ENCODE measurements around the gene MAP2K6. TPM values are rescaled to one million over a fixed set of nuclear protein-coding genes. Genes with fewer than 3 reads are reported as not detected.

The MAP2K6 gene
- total and polyA plus RNA-seq, 2 donors (not counting 3 experiments of a cell fraction or from before 2014, with no cell fraction given) = 5.9 to 13.9 TPM

DNA sequence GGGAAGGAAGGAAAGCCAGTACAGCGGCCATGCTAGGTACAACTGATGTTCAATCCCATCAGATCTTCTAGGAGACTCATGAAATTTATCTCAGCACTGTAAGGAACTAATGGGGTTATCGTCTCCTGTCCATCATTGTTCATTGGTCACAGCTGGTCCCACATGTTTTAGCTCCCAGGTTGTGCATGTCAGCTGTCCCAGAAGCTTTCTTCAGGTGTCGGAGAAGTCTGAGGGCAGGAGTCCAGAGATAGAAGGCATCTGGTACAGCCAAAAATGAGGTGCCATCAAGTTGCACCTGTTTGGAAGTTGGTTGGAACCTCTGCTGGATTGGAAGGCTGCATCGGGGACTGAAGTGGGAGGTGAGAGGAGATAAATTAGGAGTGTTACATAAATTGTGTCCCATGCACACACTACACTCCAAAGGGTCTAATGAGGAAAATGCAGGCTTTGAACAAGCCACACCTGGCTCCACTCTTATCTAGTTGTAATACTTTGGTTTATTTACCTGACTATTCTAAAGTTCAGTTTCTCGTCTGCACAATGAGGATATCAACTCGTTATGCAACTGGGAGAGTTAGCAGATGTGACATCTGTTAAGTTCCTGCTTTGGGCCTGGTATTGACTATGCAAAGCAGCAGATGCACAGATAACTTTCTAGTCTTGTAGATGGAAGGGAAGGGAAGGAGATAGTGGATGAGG lies 62.9 kb downstream of the MAP2K6 start:
- TF ChIP-seq EZH2 (IDR thresholded peaks at IDR 0.05; ENCODE audit: borderline replicate concordance, low read depth, low read length, severe bottlenecking) (no peak), MAX (IDR thresholded peaks at IDR 0.05; ENCODE audit: insufficient read depth, insufficient read length) (no peak), JUN (IDR thresholded peaks at IDR 0.05; ENCODE audit: borderline replicate concordance, insufficient read depth, insufficient read length, low read depth) (no peak), POLR2A (IDR thresholded peaks at IDR 0.05; ENCODE audit: low read depth, low read length) (no peak), GATA2 (IDR thresholded peaks at IDR 0.05; ENCODE audit: insufficient read depth, insufficient read length, low read depth, low read length) (no peak), MYC (IDR thresholded peaks at IDR 0.05; ENCODE audit: low read depth, low read length) (no peak), POLR2AphosphoS5 (IDR thresholded peaks at IDR 0.05; ENCODE audit: insufficient read depth, low read depth, low read length) (no peak), FOS (IDR thresholded peaks at IDR 0.05; ENCODE audit: borderline replicate concordance, insufficient read depth, low read length) (no peak), CTCF (IDR thresholded peaks at IDR 0.05; ENCODE audit: extremely low read depth in 1 of 2, insufficient read depth in 1 of 2, low read depth in 1 of 2, low read length in 2 of 2) (no peak)
- H4K20me1 ChIP-seq (replicated peaks; ENCODE audit: control insufficient read depth, extremely low read depth, insufficient read depth, low read length) = no peaks in the 10 kb centered on the region
- H3K36me3 ChIP-seq (ENCODE audit: control insufficient read depth in 2 of 2, extremely low read depth in 1 of 2, insufficient read depth in 2 of 2, low read length in 2 of 2) = no peaks in the 10 kb centered on the region
- H3K4me3 ChIP-seq (replicated peaks in 1 of 3; ENCODE audit: insufficient read depth in 1 of 3, low read depth in 1 of 3, low read length in 3 of 3) = no peak overlapping the region
- H3K4me1 ChIP-seq (ENCODE audit: control insufficient read depth, extremely low read depth, insufficient read depth, low read length) = peaks cover 12% of the 10 kb centered on the region
- H3K4me2 ChIP-seq (ENCODE audit: insufficient read depth, low read length) = no peak overlapping the region
- H3K9me1 ChIP-seq (replicated peaks; ENCODE audit: control insufficient read depth, extremely low read depth, insufficient read depth, low read length) = no peaks in the 10 kb centered on the region
- H3K79me2 ChIP-seq (ENCODE audit: control insufficient read depth, insufficient read depth, low read length) = no peaks in the 10 kb centered on the region
- no peak overlapping the region for H3K9ac ChIP-seq (replicated peaks; ENCODE audit: extremely low read depth, insufficient read depth, low read length)
- no peak overlapping the region for H3K27ac ChIP-seq (ENCODE audit: insufficient read depth, low read depth, low read length)
- FAIRE-seq = no peak
- ChIA-PET POLR2A (no interaction called here), CTCF (interaction anchor here (1.4 to 2.0 kb wide), 4 partner anchors 18 to 83 kb away, joined by 4 to 9 read pairs (median 6); partner anchors contain the start of gene MAP2K6)
- no peak overlapping the region for H2AFZ ChIP-seq (ENCODE audit: low read depth, low read length)
- no peaks in the 10 kb centered on the region for H3K9me3 ChIP-seq (replicated peaks; ENCODE audit: control insufficient read depth, insufficient read depth, low read length)
- intact Hi-C loops (cut with micrococcal nuclease) (no loop called here), dilution Hi-C loops (cut with MboI; ENCODE audit: extremely low pct_ligation_motif_present, low sequenced_read_pairs) (no loop called here)
- no peak for DNase-seq (ENCODE audit: low read depth, low spot score)
- BruUV-seq (replicated peaks) = no TSS peak
- no peaks in the 10 kb centered on the region for H3K27me3 ChIP-seq (ENCODE audit: control insufficient read depth in 2 of 2, insufficient read depth in 2 of 2, low read length in 2 of 2)

All from endothelial cell of umbilical vein (primary cell).